ENCODE measurements around the gene WHRN. TPM values are rescaled to one million over a fixed set of nuclear protein-coding genes. Genes with fewer than 3 reads are reported as not detected.

Gene WHRN
- total and polyA plus RNA-seq, 2 donors (not counting 1 experiment from before 2014, with no cell fraction given): 19.4 to 95.7 TPM

DNA sequence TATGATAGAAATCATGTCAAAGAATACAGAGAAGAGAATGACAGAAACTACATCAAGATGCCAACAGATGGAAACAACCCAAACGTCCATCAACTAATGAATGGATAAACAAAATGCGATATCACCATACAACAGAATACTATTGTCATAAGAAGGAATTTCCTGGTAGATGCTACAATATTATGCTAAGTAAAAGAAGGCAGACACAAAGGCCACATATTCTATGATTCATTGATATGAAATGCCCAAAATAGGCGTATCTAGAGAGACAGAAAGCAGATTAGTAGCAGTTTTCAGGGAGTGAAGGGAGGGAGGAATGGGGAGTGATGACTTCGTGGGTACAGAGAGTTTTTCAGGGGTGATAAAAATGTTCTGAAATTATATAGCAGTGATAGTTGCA lies 59.2 kb downstream of the WHRN start:
- Histone ChIP-seq H3K36me3 (replicated peaks in 1 of 2; ENCODE audit: control extremely low read depth in 1 of 2, control insufficient read depth in 1 of 2, extremely low read depth in 1 of 2, insufficient read depth in 2 of 2, low read length in 1 of 2) (no peaks in the 10 kb centered on the region), H3K79me2 (ENCODE audit: control insufficient read depth, insufficient read depth, low read length) (no peaks in the 10 kb centered on the region), H4K20me1 (ENCODE audit: control insufficient read depth, insufficient read depth, low read length, poor library complexity, severe bottlenecking) (no peaks in the 10 kb centered on the region), H3K9ac (ENCODE audit: low read length) (no peak overlapping the region), H3K27ac (ENCODE audit: low read length in 2 of 2) (no peak overlapping the region), H3K4me2 (replicated peaks; ENCODE audit: low read depth, low read length, poor library complexity, severe bottlenecking) (no peak overlapping the region), H3K4me1 (ENCODE audit: control insufficient read depth in 2 of 2, insufficient read depth in 2 of 2, low read length in 2 of 2) (peaks cover 28% of the 10 kb centered on the region in 2 donors), H3K27me3 (replicated peaks in 1 of 4; ENCODE audit: control extremely low read depth in 1 of 4, control insufficient read depth in 3 of 4, insufficient read depth in 4 of 4, low read length in 3 of 4) (no peaks in the 10 kb centered on the region), H3K4me3 (ENCODE audit: control extremely low read depth in 1 of 5, extremely low read depth in 1 of 5, insufficient read depth in 1 of 5, low read depth in 2 of 5, low read length in 4 of 5) (no peak overlapping the region), H3K9me3 (ENCODE audit: control extremely low read depth in 1 of 3, control insufficient read depth in 2 of 3, insufficient read depth in 1 of 3, low read length in 2 of 3) (peaks cover 0 to 11% (median 9%) of the 10 kb centered on the region in 3 donors), H2AFZ (ENCODE audit: insufficient read depth, low read depth, low read length, poor library complexity, severe bottlenecking) (no peak overlapping the region)
- no peak for DNase-seq
- ATAC-seq (ENCODE audit: low read depth): no peak
- CTCF ChIA-PET: interaction anchor here (0.6 to 1.8 kb wide), 5 partner anchors 11 to 208 kb away, joined by 3 to 9 read pairs (median 5); no protein-coding TSS in a partner anchor
- Mint-ChIP-seq H3K4me1 (peaks cover 36% of the 10 kb centered on the region), H3K4me3 (no peak overlapping the region), H3K9me3 (ENCODE audit: insufficient read depth) (peaks cover 7% of the 10 kb centered on the region), H3K27ac (no peak overlapping the region), H3K27me3 (no peaks in the 10 kb centered on the region)
- no peak for TF ChIP-seq EZH2 (IDR thresholded peaks at IDR 0.05; ENCODE audit: borderline replicate concordance, insufficient read depth, low read depth, low read length, poor library complexity, severe bottlenecking)
- POLR2A ChIA-PET: no interaction called here
- 88% methylated on average over 1 of the region's 4 CpGs for WGBS (ENCODE audit: insufficient coverage)
- intact Hi-C loops (cut with micrococcal nuclease): no loop called here

- no peak overlapping the region for H3K27ac ChIP-seq (ENCODE audit: low read length in 2 of 2)
- H3K9me3 ChIP-seq (ENCODE audit: control extremely low read depth in 1 of 3, control insufficient read depth in 2 of 3, insufficient read depth in 1 of 3, low read length in 2 of 3): peaks cover 0 to 11% (median 9%) of the 10 kb centered on the region in 3 donors
- H4K20me1 ChIP-seq (ENCODE audit: control insufficient read depth, insufficient read depth, low read length, poor library complexity, severe bottlenecking): no peaks in the 10 kb centered on the region
- CTCF ChIA-PET: interaction anchor here (1.2 to 1.8 kb wide), 2 partner anchors 11 to 208 kb away, joined by 5 to 9 read pairs; no protein-coding TSS in a partner anchor
- TF ChIP-seq EZH2 (IDR thresholded peaks at IDR 0.05; ENCODE audit: borderline replicate concordance, insufficient read depth, low read depth, low read length, poor library complexity, severe bottlenecking): no peak
- TF ChIP-seq, protein P1, sequence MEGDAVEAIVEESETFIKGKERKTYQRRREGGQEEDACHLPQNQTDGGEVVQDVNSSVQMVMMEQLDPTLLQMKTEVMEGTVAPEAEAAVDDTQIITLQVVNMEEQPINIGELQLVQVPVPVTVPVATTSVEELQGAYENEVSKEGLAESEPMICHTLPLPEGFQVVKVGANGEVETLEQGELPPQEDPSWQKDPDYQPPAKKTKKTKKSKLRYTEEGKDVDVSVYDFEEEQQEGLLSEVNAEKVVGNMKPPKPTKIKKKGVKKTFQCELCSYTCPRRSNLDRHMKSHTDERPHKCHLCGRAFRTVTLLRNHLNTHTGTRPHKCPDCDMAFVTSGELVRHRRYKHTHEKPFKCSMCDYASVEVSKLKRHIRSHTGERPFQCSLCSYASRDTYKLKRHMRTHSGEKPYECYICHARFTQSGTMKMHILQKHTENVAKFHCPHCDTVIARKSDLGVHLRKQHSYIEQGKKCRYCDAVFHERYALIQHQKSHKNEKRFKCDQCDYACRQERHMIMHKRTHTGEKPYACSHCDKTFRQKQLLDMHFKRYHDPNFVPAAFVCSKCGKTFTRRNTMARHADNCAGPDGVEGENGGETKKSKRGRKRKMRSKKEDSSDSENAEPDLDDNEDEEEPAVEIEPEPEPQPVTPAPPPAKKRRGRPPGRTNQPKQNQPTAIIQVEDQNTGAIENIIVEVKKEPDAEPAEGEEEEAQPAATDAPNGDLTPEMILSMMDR (IDR thresholded peaks at IDR 0.05): no peak
- peaks cover 7% of the 10 kb centered on the region for H3K9me3 Mint-ChIP-seq (ENCODE audit: insufficient read depth)
- ATAC-seq (ENCODE audit: low read depth) (no peak), DNase-seq (no peak)
- POLR2A ChIA-PET: no interaction called here
- no peaks in the 10 kb centered on the region for H3K36me3 ChIP-seq (replicated peaks in 1 of 2; ENCODE audit: control extremely low read depth in 1 of 2, control insufficient read depth in 1 of 2, extremely low read depth in 1 of 2, insufficient read depth in 2 of 2, low read length in 1 of 2)
- H3K4me3 ChIP-seq (ENCODE audit: control extremely low read depth in 1 of 5, extremely low read depth in 1 of 5, insufficient read depth in 1 of 5, low read depth in 2 of 5, low read length in 4 of 5): no peak overlapping the region
- H3K79me2 ChIP-seq (ENCODE audit: control insufficient read depth, insufficient read depth, low read length): no peaks in the 10 kb centered on the region
- H3K27me3 ChIP-seq (replicated peaks in 1 of 4; ENCODE audit: control extremely low read depth in 1 of 4, control insufficient read depth in 3 of 4, insufficient read depth in 4 of 4, low read length in 3 of 4): no peaks in the 10 kb centered on the region
- H3K4me1 Mint-ChIP-seq: peaks cover 32% of the 10 kb centered on the region
- no CpG with 5 or more reads among the region's 5 CpGs for WGBS (ENCODE audit: insufficient coverage)
- no peak overlapping the region for H2AFZ ChIP-seq (ENCODE audit: insufficient read depth, low read depth, low read length, poor library complexity, severe bottlenecking)
- no peak overlapping the region for H3K4me3 Mint-ChIP-seq
- no peak overlapping the region for H3K4me2 ChIP-seq (replicated peaks; ENCODE audit: low read depth, low read length, poor library complexity, severe bottlenecking)
- H3K27ac Mint-ChIP-seq: no peak overlapping the region
- no peak overlapping the region for H3K9ac ChIP-seq (ENCODE audit: low read length)
- peaks cover 23 to 24% of the 10 kb centered on the region in 2 donors for H3K4me1 ChIP-seq (ENCODE audit: control insufficient read depth in 2 of 2, insufficient read depth in 2 of 2, low read length in 2 of 2)
- H3K27me3 Mint-ChIP-seq: no peaks in the 10 kb centered on the region
- intact Hi-C loops (cut with micrococcal nuclease): no loop called here
These were observed 59.7 kb downstream of the WHRN start for GRCh38 chr9:114445616-114446015.
